ENCODE data around the gene UBN1.

UBN1 gene

DNA sequence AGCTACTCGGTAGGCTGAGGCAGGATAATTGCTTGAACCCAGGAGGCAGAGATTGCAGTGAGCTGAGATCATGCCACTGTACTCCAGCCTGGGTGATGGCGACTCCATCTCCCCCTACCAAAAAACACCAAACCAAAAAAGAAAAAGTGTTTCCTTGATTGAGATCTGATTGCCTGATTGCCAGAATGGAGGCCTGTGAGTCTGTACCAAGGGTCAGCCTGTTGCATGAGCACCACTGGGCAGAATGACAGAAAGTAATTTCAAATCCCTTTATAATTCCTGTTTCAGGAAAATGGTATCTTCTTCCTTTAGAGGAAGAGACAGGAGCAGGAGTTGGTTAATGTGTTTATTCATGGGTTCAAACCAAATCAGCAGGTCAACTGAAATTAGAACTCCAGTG is 8.5 kb downstream of the UBN1 start:
- in situ Hi-C loops (cut with MboI; ENCODE audit: low pct_unique_long_range_greater_than_20kb, low sequenced_read_pairs), result no loop called here
- no peak for DNase-seq

DNA sequence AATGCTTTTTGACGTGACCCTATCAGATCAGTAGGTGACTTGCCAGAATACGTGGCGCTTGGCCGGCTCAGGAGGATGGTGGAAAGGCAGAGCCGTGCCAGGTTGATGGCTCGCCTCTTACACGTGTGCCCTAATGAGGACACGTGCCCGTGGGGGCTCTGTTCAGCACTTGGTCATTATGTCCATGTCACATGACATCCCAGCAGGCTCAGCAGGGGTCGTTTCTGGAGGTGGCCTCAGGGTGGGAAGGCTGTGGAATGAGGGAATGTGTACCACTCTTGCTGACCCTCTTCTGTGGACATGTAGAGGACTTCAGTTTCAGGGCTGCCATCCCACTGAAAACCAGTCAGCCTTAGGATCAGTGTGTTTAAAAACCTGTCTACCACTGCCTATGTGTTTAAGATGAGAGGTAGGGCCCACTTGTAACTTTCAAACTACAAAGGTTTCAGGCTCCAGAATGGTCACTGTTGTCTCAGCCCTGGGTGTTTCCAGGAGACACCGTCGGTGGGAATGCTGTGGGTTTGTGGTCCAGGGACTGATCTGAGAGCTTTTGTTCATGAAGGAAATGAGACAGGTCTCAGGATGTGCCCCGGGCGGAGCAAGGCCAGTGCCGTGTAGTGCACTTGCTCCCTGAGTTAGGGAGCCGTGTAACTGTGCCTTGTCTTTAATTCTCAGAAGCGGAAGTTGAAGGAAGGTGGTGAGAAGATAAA is 12.1 kb downstream of the UBN1 start:
- no peak for DNase-seq
- in situ Hi-C loops (cut with MboI; ENCODE audit: low pct_unique_long_range_greater_than_20kb, low sequenced_read_pairs), result no loop called here

DNA sequence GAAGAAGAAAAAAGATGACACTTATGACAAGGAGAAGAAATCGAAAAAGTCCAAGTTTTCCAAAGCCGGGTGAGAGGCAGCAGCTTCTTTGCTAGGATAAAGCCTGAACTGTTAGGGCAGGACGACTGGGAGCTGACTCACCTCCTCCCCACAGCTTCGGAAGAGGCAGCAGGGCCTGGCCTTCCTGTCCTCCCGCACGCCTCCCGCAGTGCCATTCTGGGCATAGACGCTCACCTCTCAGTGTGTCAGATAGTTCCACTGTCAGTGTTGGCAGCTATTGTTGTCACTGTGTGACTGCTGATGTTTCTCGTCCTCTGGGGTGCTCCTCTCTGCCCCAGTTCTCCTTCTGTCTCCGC is 12.6 kb downstream of the UBN1 start:
- no peak for DNase-seq
- in situ Hi-C loops (cut with MboI; ENCODE audit: low pct_unique_long_range_greater_than_20kb, low sequenced_read_pairs), result no loop called here

DNA sequence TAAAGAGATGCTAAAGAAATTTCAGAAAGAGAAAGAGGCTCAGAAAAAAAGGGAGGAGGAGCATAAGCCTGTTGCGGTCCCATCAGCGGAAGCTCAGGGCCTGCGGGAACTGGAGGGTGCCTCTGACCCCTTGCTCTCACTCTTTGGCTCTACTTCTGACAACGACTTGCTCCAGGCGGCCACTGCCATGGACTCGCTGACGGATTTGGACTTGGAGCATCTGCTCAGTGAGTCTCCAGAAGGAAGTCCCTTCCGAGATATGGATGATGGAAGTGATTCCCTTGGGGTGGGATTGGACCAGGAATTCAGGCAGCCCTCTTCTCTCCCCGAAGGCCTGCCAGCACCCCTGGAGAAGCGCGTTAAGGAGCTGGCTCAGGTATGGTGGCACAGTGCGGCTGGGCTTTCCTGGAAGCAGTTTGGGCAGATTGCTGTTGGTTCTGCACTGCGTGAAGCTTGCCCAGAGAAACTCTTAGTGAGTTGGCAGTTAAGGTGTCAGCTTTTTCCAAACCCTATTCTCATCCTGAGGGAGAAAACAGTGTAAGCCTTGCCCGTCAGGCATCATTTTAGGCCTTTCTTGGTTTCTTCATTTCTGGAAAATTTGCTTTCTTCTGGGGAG is 13.6 kb downstream of the UBN1 start:
- no peak for DNase-seq
- in situ Hi-C loops (cut with MboI; ENCODE audit: low pct_unique_long_range_greater_than_20kb, low sequenced_read_pairs), result no loop called here

DNA sequence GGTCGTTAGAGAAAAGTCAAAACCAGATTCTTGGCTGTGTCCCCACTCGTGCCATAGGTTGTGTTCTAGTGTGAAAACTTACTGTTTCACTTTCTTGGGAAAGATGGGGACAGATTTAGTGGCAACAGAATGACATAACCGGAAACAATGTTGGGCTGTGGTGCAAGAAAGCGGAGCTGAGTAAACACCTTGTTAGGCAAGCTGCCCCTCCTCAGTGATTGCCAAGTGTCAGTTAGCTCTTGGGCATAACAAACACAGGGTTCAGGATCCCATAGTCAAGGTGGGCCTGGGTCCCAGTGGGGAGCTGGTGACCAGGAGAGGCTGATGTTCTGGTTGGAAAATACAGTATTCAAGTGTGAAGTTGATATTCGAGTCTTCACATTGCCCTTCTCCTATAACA is 15.4 kb downstream of the UBN1 start:
- in situ Hi-C loops (cut with MboI; ENCODE audit: low pct_unique_long_range_greater_than_20kb, low sequenced_read_pairs), result no loop called here
- no peak for DNase-seq

DNA sequence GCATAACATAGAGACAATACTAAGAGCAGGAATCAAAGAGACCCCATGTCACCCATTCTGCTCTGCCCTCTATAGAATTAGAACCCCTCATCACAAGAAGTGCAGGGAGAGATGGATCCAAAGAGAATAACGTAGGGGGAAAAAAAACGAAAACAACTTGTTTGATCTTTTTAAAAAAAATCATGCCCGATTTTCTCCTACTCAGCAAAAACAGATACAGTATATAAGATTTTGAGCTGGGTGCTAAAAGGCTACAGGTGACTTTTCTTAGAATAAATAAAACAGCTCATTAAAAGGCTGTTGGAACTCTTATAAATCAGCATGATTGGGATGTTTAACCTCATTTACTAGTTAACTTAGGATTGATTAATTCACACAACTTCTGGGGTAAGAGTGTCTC is 17.4 kb downstream of the UBN1 start:
- DNase-seq, result no peak
- in situ Hi-C loops (cut with MboI; ENCODE audit: low pct_unique_long_range_greater_than_20kb, low sequenced_read_pairs), result no loop called here

DNA sequence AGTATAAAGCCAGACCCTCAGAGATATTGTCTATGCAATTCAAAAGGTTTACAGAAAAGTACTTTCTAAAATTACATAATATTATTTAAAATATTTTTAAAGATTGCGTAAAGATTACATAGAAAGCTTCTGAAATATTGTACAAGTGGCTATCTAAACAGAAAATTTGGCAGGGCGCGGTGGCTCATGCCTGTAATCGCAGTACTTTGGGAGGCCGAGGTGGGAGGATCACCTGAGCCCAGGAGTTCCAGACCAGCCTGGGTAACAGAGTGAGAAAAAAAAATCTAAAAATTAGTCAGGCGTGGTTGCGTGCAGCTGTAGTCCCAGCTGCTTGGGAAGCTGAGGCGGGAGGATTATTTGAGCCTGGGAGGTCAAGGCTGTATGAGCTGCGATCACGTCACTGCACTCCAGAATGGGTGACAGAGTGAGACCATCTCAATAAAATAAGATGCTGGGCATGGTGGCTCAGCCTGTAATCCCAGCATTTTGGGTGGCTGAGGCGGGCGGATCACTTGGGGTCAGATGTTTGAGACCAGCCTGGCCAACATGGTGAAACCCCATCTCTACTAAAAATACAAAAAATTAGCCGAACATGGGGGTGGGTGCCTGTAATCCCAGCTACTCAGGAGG is 18.1 kb downstream of the UBN1 start:
- DNase-seq, result no peak
- in situ Hi-C loops (cut with MboI; ENCODE audit: low pct_unique_long_range_greater_than_20kb, low sequenced_read_pairs), result no loop called here

DNA sequence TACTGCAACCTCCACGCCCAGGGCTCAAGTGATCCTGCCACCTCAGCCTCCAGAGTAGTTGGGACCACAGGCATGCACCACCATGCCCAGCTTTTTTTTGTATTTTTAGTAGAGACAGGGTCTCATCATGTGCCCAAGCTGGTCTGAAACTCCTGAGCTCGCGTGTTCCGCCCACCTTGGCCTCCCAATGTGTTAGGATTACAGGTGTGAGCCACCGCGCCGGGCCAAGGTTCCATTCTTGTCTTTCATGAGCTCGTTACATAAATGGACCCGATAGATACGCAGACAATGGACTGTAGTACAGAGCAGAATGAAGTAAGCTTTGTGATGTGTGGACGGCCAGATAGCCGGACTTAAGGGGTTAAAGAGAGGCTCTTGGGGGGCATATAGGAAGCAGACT is 19.3 kb downstream of the UBN1 start:
- no peak for DNase-seq
- in situ Hi-C loops (cut with MboI; ENCODE audit: low pct_unique_long_range_greater_than_20kb, low sequenced_read_pairs), result no loop called here

DNA sequence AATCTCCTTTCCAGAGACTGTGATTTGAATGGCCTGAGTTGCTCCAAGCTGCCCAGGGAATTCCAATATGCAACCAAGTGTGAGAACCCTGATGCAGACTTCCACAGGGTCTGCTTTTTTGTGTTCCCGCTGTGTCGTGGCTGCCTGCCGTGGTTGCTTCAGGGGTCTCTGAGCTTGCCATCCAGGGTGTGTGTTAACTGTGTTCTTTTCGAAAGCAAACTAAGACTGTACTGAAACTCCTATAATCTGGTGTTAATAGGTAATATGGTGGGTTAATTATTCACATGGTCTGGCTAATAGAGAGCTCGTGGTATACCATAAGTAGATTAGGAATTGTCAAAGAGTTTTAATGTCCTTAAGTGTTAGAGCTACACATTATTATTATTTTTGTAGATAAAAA is 20.7 kb downstream of the UBN1 start:
- DNase-seq, result no peak
- in situ Hi-C loops (cut with MboI; ENCODE audit: low pct_unique_long_range_greater_than_20kb, low sequenced_read_pairs), result no loop called here

DNA sequence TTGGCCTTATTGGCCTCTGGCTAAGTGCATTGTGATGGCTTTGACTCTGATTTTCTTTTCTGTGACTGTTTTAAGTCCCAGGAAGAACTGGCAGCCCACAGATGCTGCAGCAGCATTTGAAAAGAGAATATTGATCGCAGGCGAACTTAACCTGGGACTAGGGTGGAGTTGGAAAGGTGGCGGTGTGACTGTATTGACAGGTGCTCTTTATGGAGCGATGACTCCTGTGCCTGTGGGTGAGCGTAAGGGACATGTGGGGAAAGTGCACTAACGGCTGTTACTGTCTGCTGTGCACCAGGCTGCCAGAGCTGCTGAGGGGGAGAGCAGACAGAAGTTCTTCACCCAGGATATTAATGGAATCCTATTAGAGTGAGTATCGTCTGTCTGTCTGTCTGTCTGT is 21.3 kb downstream of the UBN1 start:
- in situ Hi-C loops (cut with MboI; ENCODE audit: low pct_unique_long_range_greater_than_20kb, low sequenced_read_pairs), result no loop called here
- no peak for DNase-seq

DNA sequence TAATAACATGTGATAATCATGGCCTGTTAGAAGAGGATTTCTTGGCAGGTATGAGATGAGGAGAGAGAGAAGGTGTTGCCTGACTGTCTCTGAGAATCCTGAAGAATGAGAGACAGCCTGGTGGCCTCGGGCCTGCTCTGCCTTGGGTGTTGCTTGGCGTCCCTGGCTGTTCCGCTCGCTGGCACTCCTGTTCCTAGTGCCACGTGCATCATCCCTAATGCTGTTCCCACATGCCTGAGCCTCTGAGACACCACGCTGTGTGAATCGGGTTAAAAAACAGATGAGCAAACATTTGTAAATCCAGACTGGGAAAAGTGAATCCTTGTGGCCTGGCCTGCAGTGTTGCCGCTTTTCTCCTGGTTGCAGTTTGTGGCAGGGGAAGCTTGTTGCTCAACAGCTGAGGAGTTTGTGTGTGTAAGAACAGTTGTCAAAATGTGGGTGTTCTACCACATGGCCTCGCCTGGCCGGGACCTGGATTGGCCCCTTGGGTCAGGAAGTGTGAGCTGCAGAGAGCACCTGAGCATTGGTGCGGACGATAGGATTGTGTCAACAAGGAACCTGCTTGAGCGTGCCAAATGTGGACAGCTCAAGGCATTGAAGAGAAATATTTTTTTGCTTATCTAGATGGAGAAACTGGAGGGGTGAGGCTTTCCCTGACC is 22.0 kb downstream of the UBN1 start:
- in situ Hi-C loops (cut with MboI; ENCODE audit: low pct_unique_long_range_greater_than_20kb, low sequenced_read_pairs), result no loop called here
- DNase-seq, result no peak

DNA sequence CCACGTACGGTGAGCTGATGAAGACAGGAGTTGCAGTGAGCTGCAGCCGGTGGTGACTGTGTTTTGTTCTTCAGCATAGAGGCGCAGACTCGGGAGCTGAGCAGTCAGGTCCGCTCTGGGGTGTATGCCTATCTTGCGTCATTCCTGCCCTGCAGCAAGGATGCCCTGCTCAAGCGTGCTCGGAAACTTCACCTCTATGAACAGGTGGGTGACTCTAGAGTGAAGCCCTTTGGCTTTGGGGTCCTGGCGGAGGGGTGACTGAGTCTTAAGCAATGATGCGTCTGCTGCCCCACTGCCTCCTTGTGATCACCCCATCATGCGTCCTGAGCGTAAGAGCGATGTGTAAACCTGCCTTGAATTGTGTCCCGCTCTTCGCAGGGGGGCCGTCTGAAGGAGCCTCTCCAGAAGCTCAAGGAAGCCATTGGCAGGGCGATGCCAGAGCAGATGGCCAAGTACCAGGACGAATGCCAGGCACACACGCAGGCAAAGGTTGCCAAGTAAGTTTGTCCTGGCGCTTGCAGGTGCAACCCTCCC is 22.9 kb downstream of the UBN1 start:
- DNase-seq, result no peak
- in situ Hi-C loops (cut with MboI; ENCODE audit: low pct_unique_long_range_greater_than_20kb, low sequenced_read_pairs), result no loop called here

DNA sequence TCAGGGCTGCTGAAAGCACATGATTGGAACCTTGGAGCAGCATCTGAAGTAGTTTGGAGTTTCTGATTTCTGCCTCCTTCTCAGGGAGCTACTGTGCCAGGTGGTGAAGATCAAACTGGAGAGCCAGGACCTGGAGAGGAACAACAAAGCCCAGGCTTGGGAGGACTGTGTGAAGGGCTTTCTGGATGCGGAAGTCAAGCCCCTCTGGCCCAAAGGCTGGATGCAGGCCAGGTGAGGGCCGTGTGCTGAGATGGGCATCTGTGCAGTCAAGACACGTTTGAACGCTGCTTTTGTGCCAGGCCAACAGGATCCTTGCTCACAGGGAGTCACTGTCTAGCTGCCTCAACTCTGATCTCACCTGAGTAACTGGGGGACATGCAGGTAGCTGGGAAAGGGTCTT is 23.8 kb downstream of the UBN1 start:
- in situ Hi-C loops (cut with MboI; ENCODE audit: low pct_unique_long_range_greater_than_20kb, low sequenced_read_pairs), result no loop called here

DNA sequence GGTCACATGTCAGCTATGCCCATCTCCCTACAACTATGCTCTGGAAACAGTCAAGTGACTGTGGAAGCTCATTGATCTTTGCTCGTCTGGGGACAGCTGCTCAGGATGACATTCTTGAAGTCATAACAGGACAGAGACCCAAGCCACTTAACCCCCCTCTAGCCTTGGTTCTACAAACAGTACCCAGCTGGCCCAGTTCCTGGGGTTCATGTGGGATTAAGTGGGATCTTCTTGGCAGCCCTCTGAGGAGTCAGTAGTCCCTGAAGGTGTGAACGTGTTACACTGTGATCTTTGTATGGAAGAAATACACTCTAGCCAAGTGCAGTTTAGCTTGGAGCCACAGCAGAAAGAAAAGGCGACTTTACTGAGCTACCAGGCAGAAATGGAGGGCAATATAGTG is 25.8 kb downstream of the UBN1 start:
- DNase-seq, result no peak
- in situ Hi-C loops (cut with MboI; ENCODE audit: low pct_unique_long_range_greater_than_20kb, low sequenced_read_pairs), result no loop called here

More for the DNA sequence above, 23.8 kb downstream of the UBN1 start:
- DNase-seq, result no peak

DNA sequence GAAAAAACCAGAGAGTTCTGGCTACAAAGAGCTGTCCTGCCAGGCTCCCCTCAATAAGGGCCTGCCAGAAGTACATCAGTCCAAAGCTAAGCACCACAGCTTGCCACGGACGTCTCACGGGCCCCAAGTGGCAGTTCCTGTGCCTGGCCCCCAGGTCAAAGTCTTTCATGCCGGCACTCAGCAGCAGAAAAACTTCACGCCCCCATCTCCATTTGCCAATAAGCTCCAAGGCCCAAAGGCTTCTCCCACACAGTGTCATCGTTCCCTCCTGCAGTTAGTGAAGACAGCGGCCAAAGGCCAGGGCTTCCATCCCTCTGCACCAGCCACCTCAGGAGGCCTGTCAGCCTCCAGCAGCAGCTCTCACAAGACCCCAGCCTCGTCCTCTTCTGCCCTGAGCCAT is 27.4 kb downstream of the UBN1 start:
- in situ Hi-C loops (cut with MboI; ENCODE audit: low pct_unique_long_range_greater_than_20kb, low sequenced_read_pairs), result no loop called here
- no peak for DNase-seq

DNA sequence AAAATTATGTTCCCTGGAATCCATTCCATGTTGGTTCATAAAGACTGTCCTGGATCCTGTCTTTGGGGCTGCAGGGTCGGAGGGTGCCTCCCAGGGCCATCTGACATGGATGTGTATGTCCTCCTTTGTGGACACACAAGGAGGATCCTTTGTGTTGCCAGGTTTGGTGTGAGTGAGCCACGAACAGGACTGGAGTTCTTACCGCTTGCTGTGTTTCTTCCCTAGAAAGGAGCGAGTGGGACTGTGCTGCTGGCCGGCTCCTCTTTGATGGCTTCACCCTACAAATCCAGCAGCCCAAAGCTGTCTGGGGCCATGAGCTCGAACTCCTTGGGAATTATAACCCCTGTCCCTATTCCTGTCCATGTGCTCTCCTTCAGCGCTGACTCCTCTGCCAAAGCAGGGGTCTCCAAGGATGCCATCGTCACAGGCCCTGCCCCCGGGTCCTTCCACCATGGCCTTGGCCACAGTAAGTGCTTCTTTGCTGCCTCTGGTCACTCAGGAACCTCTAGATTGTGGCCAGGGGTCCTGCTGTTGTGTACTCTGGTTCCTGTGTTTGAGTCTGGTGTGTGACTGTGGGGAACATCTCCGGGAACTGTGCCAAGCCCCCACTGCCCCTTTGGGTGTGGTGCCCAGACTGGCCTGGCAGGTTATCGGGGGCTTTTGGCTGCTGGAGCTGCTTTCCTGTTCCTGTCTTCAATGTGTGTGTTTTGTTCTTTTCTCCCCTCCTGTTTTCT is 29.5 kb downstream of the UBN1 start:
- DNase-seq, result no peak
- in situ Hi-C loops (cut with MboI; ENCODE audit: low pct_unique_long_range_greater_than_20kb, low sequenced_read_pairs), result no loop called here

DNA sequence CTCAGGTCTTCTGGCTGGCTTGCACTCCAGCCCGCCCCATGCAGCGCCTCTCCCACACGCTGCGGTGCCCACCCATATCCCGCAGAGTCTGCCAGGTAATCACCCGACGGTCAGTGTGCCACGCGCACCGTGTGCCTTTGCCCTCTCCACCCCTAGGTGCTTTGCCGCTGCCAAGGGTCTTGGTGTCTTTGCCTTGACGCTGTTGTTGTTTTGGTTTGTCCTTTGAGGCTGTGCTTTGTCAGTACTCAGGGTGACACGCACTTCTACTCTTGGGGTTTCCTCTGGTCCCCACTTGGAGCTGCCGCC is 30.1 kb downstream of the UBN1 start:
- DNase-seq, result no peak
- in situ Hi-C loops (cut with MboI; ENCODE audit: low pct_unique_long_range_greater_than_20kb, low sequenced_read_pairs), result no loop called here

DNA sequence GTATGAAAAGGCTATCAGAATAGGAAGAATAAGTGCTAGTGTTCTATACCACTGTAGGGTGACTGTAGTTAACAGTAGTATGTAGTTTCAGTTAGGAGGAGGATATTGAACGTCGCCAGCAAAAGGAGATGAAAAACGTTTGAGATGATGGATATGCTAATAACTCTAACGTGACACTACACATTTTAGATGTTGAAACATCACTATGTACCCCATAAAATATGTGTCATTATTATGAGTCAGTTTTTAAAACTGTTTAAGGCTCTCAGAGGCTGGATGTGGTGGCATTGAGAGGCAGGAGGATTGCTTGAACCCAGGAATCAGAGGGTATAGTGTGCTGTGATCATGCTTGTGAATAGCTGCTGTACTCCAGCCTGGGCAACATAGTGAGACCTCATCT is 31.8 kb downstream of the UBN1 start:
- in situ Hi-C loops (cut with MboI; ENCODE audit: low pct_unique_long_range_greater_than_20kb, low sequenced_read_pairs), result no loop called here
- DNase-seq, result no peak

DNA sequence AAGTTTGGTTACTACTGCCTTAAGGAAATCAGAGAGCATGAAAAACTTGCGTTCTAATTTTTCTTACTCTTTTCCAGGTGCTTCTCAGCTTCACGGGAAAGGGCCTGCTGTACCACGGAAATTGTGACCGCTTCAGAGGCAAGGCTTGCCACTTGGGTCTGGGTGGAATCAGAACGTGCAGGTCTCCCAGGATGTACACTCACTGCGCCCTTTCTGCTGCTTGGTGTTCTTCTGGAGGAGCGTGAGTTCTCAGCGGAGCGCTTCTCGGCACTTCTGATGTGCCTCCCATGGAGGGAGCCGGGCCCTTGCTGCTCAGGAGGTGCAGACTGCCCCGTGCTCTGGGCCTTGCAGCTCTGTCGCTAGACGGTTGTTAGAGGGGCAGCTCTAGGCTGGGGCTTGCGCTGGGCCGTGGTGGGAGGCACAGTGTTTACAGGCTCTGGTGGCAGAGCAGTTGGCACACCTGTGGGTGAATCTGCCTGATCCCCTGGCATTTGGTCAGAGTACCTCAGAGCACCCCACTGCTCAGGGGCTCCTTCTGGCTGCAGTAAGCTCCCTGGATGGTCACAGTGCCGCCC is 32.8 kb downstream of the UBN1 start:
- DNase-seq, result no peak
- in situ Hi-C loops (cut with MboI; ENCODE audit: low pct_unique_long_range_greater_than_20kb, low sequenced_read_pairs), result no loop called here
